BLaER1 treated with 17β-estradiol and CSF1 and Interleukin-3, amounts not matched to agents 10 nM and 100 nM (cell line): ENCODE data around the gene POLDIP2.

Experiments
- H3K27ac ChIP-seq, 11 experiments: shearing (Covaris generic); formaldehyde crosslinking; 2 replicates each; pipeline ENCODE4 v1.8.1; 2022
- H3K27me3 ChIP-seq, 11 experiments: shearing (Covaris generic); formaldehyde crosslinking; 2 replicates each; pipeline ENCODE4 v1.8.1; 2022
- H3K36me3 ChIP-seq, 11 experiments: shearing (Covaris generic); formaldehyde crosslinking; 2 replicates each; pipeline ENCODE4 v1.8.1; 2022
- H3K4me1 ChIP-seq, 10 experiments: shearing (Covaris generic); formaldehyde crosslinking; 2 replicates each; pipeline ENCODE4 v1.8.1; 2022
- H3K4me2 ChIP-seq, 11 experiments: shearing (Covaris generic); formaldehyde crosslinking; 2 replicates each; pipeline ENCODE4 v1.8.1; 2022
- H3K4me3 ChIP-seq, 10 experiments: shearing (Covaris generic); formaldehyde crosslinking; 2 replicates each; pipeline ENCODE4 v1.8.1; 2022
- H3K9ac ChIP-seq, 11 experiments: shearing (Covaris generic); formaldehyde crosslinking; 2 replicates each; pipeline ENCODE4 v1.8.1; 2022
- H3K9me3 ChIP-seq, 11 experiments: shearing (Covaris generic); formaldehyde crosslinking; replicated peaks in 1 of 11; 2 replicates each; pipeline ENCODE4 v1.8.1; 2022
- H4K20me1 ChIP-seq, 11 experiments: shearing (Covaris generic); formaldehyde crosslinking; 2 replicates each; pipeline ENCODE4 v1.8.1; 2022
- Cebpa-rat ChIP-seq, 11 experiments: shearing (Covaris generic); IDR thresholded peaks; 2 replicates each; pipeline ENCODE4 v1.8.1; 2022

POLDIP2 gene

DNA sequence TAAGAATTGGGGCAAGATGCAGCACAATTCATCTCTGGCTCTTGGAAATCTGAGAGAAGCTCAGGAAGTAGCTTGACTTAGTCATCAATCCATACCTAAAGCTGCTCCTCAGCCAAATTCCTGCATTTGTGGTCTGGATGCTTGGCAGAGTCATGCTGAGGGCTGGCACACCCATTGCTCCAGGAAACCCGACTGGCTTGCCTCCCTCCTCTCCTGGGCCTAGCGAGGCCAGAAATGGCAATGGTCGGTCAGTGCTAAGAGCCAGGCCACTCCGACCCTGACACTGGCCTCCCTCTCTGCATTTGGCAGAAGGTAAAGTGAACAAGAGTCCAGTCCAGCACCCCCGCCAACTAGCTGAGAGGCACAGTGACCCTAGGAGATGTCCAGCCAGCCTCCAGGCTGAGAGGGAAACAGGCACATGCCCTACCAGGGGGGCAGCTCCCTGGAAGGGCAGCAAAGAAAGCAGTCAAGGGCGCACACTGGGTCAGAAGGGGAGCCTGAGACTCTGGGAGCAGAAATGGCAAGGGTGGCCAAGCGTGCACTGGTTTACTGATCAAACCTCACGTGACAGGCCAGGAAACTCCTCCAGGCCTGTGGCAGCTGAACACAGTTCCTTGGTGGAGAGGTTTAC is 10.0 kb downstream of the POLDIP2 start:
- peaks cover 0 to 11% (median 0%) of the 10 kb centered on the region in 10 experiments; a peak in 2 of 20 replicates for H3K4me1 ChIP-seq
- H3K36me3 ChIP-seq, result peaks cover 97 to 100% (median 98%) of the 10 kb centered on the region in 11 experiments
- H4K20me1 ChIP-seq, result peaks cover 0 to 63% (median 37%) of the 10 kb centered on the region in 11 experiments; a peak in 12 of 22 replicates
- no peak for TF ChIP-seq Cebpa-rat (IDR thresholded peaks at IDR 0.05)
- no peak overlapping the region for H3K4me2 ChIP-seq
- no peak overlapping the region for H3K4me3 ChIP-seq
- H3K27me3 ChIP-seq, result no peaks in the 10 kb centered on the region
- H3K27ac ChIP-seq, result no peak overlapping the region
- no peaks in the 10 kb centered on the region for H3K9me3 ChIP-seq
- no peak overlapping the region; a peak in 1 of 22 replicates for H3K9ac ChIP-seq

DNA sequence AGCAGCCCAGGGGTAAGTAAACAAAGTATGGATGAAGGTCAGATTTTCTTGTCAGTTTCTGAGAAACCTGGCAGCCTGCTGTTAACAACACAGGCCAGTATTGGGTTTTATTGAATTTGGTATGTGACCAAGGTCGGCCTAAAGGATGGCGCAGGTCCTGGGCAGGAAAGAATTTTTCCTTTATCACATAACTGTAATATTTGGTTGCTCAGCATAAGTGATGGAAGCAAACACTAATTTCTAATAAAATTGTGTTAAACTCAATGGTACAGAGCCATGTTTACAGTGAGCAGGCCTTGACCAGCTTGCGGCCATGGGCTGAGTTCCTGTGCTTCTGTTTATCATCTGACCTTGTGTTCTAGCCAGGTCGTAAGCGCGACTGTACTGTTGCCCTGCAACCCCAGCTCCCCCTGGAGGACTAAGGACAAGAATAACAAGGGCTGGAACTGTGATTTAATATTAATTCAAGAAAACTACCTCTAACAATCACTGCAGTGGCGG is 10.5 kb downstream of the POLDIP2 start:
- no peak overlapping the region for H3K4me3 ChIP-seq
- H3K4me1 ChIP-seq, result peaks cover 0 to 11% (median 0%) of the 10 kb centered on the region in 10 experiments; a peak in 2 of 20 replicates
- H3K9ac ChIP-seq, result no peak overlapping the region
- no peaks in the 10 kb centered on the region for H3K27me3 ChIP-seq
- H3K27ac ChIP-seq, result no peak overlapping the region
- H3K9me3 ChIP-seq, result no peaks in the 10 kb centered on the region
- H4K20me1 ChIP-seq, result peaks cover 0 to 66% (median 37%) of the 10 kb centered on the region in 11 experiments; a peak in 12 of 22 replicates
- H3K4me2 ChIP-seq, result no peak overlapping the region
- TF ChIP-seq Cebpa-rat (IDR thresholded peaks at IDR 0.05), result no peak
- H3K36me3 ChIP-seq, result peaks cover 97 to 100% (median 98%) of the 10 kb centered on the region in 11 experiments

DNA sequence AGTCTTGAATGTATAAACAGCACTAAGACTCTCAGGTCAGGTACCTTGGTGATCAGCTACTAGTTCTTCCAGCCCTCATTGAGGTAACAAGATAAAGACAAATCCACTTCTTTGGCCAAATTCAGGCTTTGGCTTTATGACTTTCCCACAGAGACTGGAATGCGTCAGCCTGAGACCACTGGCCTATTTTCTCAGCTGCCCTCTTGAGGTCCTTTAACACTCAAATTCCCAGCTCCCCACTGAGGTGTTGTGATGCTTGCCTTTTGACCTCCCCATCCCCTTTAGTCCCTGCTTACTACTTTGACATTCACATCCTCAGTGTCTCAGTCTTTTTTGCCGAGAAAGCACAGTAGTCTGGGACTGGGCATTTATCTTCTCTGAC is 11.1 kb downstream of the POLDIP2 start:
- H3K4me1 ChIP-seq, result peaks cover 0 to 11% (median 0%) of the 10 kb centered on the region in 10 experiments; a peak in 2 of 20 replicates
- peaks cover 0 to 72% (median 37%) of the 10 kb centered on the region in 11 experiments; a peak in 12 of 22 replicates for H4K20me1 ChIP-seq
- H3K36me3 ChIP-seq, result peaks cover 97 to 100% (median 98%) of the 10 kb centered on the region in 11 experiments
- H3K4me3 ChIP-seq, result no peak overlapping the region
- H3K4me2 ChIP-seq, result no peak overlapping the region
- TF ChIP-seq Cebpa-rat (IDR thresholded peaks at IDR 0.05), result no peak
- H3K27ac ChIP-seq, result no peak overlapping the region
- no peaks in the 10 kb centered on the region for H3K27me3 ChIP-seq
- H3K9ac ChIP-seq, result no peak overlapping the region
- no peaks in the 10 kb centered on the region for H3K9me3 ChIP-seq

DNA sequence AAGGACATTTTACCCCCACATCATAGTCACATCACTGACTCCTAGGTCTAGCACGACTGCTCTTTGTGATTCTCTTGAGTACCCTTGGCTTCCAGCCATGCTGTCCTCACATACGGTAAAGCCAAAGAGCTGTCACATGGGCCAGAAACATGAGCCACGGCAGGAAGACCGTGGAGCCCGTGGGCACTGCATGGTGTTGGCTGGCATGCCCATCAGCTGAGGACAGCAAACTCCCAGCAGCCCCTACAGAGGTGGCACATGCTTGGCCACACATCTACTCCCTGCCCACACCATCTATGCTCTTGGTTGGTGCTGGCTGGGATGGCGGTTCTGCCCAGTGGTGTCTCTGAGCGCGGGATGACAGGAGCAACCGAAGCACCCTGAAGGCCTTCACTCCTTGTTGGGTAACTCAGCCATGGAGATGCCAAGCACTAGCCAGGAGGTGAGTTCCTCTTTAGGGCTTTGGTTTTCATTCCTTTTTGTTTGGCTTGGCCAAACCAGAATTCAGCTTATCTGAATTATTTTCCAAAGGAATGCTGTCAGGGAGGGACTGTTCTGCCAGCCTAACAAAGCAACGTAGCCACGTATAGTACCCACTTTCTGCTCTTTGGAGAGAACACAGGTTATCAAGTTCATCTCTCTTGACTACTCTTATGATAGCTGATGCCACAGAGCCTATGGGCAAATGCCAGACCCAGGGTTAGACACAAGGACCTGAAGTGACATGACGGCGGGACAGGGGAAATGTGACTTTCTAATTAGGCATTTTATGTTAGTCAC is 11.7 kb downstream of the POLDIP2 start:
- no peak for TF ChIP-seq Cebpa-rat (IDR thresholded peaks at IDR 0.05)
- H3K9ac ChIP-seq, result no peak overlapping the region
- H3K4me2 ChIP-seq, result no peak overlapping the region
- H3K27ac ChIP-seq, result no peak overlapping the region
- peaks cover 97 to 100% (median 98%) of the 10 kb centered on the region in 11 experiments for H3K36me3 ChIP-seq
- H3K9me3 ChIP-seq, result no peaks in the 10 kb centered on the region
- H4K20me1 ChIP-seq, result peaks cover 0 to 71% (median 37%) of the 10 kb centered on the region in 11 experiments; a peak in 12 of 22 replicates
- H3K27me3 ChIP-seq, result no peaks in the 10 kb centered on the region
- H3K4me3 ChIP-seq, result no peak overlapping the region
- peaks cover 0 to 11% (median 0%) of the 10 kb centered on the region in 10 experiments; a peak in 2 of 20 replicates for H3K4me1 ChIP-seq

DNA sequence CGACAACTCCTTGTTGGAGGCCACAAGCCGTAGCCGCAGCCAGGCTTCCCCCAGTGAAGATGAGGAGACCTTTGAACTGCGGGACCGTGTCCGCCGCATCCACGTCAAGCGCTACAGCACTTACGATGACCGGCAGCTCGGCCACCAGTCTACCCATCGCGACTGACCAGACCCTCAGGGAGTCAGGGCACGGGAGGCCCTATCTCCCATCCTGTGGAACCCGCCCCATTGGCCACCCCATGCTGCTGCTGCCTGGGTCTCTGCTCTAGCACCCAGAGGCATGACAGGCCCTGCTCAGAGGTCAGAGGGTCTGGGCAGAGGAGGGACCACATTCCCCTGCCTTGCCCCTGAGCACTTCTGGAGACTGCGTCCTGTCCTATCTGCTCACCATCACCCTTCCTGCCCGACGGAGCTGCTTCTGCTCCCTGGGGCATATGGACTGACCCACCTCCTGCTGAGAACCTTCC is 12.9 kb downstream of the POLDIP2 start:
- H3K27me3 ChIP-seq, result no peaks in the 10 kb centered on the region
- TF ChIP-seq Cebpa-rat (IDR thresholded peaks at IDR 0.05), result no peak
- H3K36me3 ChIP-seq, result peaks cover 93 to 100% (median 97%) of the 10 kb centered on the region in 11 experiments
- no peak overlapping the region for H3K9ac ChIP-seq
- H4K20me1 ChIP-seq, result peaks cover 0 to 69% (median 37%) of the 10 kb centered on the region in 11 experiments; a peak in 12 of 22 replicates
- H3K9me3 ChIP-seq, result no peaks in the 10 kb centered on the region
- H3K4me3 ChIP-seq, result no peak overlapping the region
- H3K4me1 ChIP-seq, result peaks cover 0 to 11% (median 0%) of the 10 kb centered on the region in 10 experiments; a peak in 2 of 20 replicates
- no peak overlapping the region for H3K27ac ChIP-seq
- H3K4me2 ChIP-seq, result no peak overlapping the region

DNA sequence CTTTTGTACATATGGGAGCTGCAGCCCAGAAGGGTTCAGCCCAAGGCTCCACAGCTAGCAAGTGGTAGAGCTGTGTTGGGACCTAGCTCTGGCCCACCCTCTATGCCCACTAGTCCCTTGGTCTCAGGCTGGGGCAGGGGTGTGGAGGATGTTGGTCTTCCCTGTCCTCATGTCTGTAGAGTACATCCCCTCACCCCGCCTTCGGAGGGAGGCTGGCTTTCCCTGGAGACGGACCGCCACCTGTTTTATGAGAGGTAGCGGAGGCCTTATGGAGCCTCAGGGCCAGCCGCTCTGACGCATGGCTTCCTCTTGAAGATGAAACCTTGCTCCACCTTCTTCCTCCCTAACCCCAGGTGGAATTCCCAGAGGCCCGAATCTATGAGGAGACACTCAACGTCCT is 13.3 kb downstream of the POLDIP2 start:
- H3K4me3 ChIP-seq, result no peak overlapping the region
- H3K4me2 ChIP-seq, result no peak overlapping the region
- H3K27me3 ChIP-seq, result no peaks in the 10 kb centered on the region
- no peak for TF ChIP-seq Cebpa-rat (IDR thresholded peaks at IDR 0.05)
- H3K27ac ChIP-seq, result no peak overlapping the region; a peak in 1 of 22 replicates
- peaks cover 88 to 100% (median 96%) of the 10 kb centered on the region in 11 experiments for H3K36me3 ChIP-seq
- H4K20me1 ChIP-seq, result peaks cover 0 to 69% (median 39%) of the 10 kb centered on the region in 11 experiments; a peak in 13 of 22 replicates
- H3K9ac ChIP-seq, result no peak overlapping the region
- H3K9me3 ChIP-seq, result no peaks in the 10 kb centered on the region
- H3K4me1 ChIP-seq, result peaks cover 0 to 11% (median 0%) of the 10 kb centered on the region in 10 experiments; a peak in 2 of 20 replicates

DNA sequence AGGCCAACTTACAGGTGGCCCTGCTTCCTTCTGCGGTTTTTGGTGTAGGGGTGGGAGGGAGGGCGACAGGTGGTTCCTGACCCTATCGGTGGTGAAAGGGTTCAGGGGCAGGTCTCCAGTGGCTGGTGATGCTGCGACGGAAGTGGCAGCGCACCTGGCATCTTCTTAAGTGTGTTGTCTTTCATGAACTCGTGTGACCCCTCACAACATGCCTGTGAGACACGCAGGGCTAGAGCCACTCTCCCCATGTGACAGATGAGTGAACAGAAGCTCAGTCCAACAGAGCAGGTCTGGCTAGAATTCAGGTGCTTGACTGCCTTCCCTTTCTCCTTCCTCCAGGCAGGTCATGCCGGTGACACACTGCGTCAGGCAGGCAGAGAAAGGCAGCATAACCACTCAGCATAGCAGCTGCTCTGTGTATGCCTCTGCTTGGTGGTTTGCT is 13.8 kb downstream of the POLDIP2 start:
- no peaks in the 10 kb centered on the region for H3K27me3 ChIP-seq
- TF ChIP-seq Cebpa-rat (IDR thresholded peaks at IDR 0.05), result no peak
- H3K9ac ChIP-seq, result no peak overlapping the region
- no peak overlapping the region for H3K4me2 ChIP-seq
- no peak overlapping the region for H3K4me3 ChIP-seq
- peaks cover 0 to 71% (median 44%) of the 10 kb centered on the region in 11 experiments; a peak in 14 of 22 replicates for H4K20me1 ChIP-seq
- no peaks in the 10 kb centered on the region for H3K9me3 ChIP-seq
- H3K36me3 ChIP-seq, result peaks cover 83 to 100% (median 91%) of the 10 kb centered on the region in 11 experiments
- H3K4me1 ChIP-seq, result peaks cover 0 to 11% (median 0%) of the 10 kb centered on the region in 10 experiments; a peak in 3 of 20 replicates
- no peak overlapping the region; a peak in 1 of 22 replicates for H3K27ac ChIP-seq

DNA sequence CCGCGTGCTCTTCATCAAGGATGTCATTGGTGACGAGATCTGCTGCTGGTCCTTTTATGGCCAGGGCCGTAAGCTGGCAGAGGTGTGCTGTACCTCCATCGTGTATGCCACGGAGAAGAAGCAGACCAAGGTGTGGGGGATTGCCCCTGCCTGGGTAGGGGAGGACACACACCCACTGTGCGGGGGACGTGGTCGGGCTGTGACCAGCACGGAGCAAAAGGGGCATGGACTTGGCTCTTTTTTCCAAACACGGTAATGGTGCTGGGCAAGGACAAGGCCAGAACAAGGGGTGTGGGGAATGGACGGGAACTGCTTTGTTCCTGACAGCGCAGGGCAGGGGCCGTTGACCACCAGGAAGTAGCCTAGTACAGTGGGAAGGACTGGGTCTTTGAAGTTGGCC is 15.0 kb downstream of the POLDIP2 start:
- Histone ChIP-seq H4K20me1 (peaks cover 0 to 68% (median 49%) of the 10 kb centered on the region in 11 experiments; a peak in 14 of 22 replicates), H3K9ac (no peak overlapping the region), H3K4me1 (peaks cover 0 to 21% (median 2%) of the 10 kb centered on the region in 10 experiments; a peak in 12 of 20 replicates), H3K27ac (no peak overlapping the region), H3K27me3 (no peaks in the 10 kb centered on the region), H3K36me3 (peaks cover 71 to 91% (median 79%) of the 10 kb centered on the region in 11 experiments), H3K4me2 (no peak overlapping the region), H3K9me3 (no peaks in the 10 kb centered on the region), H3K4me3 (no peak overlapping the region)
- TF ChIP-seq Cebpa-rat (IDR thresholded peaks at IDR 0.05), result no peak

DNA sequence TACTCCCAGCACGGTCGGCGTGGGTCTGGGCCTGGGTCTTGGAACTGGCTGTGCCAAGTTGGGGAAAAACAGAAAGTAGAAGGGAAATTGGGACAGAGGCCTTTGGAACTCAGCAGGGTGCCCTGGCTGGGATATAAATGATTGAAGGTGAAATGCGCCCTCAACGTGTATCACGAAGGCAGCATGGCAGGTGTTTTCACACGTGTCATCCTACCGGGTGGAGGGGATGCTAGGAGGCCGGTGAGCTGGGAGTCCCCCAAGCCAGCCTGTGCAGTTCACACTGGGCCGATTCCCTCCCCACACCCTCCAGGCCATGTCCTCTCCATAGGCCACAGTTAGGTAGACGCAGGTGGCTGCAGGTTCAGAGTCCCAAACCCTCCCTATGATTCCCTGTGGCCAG is 15.8 kb downstream of the POLDIP2 start:
- no peak overlapping the region for H3K4me3 ChIP-seq
- H3K4me2 ChIP-seq, result no peak overlapping the region
- H3K27ac ChIP-seq, result no peak overlapping the region
- no peaks in the 10 kb centered on the region for H3K9me3 ChIP-seq
- no peak for TF ChIP-seq Cebpa-rat (IDR thresholded peaks at IDR 0.05)
- peaks cover 0 to 66% (median 49%) of the 10 kb centered on the region in 11 experiments; a peak in 14 of 22 replicates for H4K20me1 ChIP-seq
- no peak overlapping the region for H3K9ac ChIP-seq
- no peaks in the 10 kb centered on the region for H3K27me3 ChIP-seq
- H3K4me1 ChIP-seq, result peaks cover 7 to 29% (median 10%) of the 10 kb centered on the region in 10 experiments
- peaks cover 63 to 83% (median 71%) of the 10 kb centered on the region in 11 experiments for H3K36me3 ChIP-seq
